Measurements from ENCODE around the gene EMD.

Gene EMD

DNA sequence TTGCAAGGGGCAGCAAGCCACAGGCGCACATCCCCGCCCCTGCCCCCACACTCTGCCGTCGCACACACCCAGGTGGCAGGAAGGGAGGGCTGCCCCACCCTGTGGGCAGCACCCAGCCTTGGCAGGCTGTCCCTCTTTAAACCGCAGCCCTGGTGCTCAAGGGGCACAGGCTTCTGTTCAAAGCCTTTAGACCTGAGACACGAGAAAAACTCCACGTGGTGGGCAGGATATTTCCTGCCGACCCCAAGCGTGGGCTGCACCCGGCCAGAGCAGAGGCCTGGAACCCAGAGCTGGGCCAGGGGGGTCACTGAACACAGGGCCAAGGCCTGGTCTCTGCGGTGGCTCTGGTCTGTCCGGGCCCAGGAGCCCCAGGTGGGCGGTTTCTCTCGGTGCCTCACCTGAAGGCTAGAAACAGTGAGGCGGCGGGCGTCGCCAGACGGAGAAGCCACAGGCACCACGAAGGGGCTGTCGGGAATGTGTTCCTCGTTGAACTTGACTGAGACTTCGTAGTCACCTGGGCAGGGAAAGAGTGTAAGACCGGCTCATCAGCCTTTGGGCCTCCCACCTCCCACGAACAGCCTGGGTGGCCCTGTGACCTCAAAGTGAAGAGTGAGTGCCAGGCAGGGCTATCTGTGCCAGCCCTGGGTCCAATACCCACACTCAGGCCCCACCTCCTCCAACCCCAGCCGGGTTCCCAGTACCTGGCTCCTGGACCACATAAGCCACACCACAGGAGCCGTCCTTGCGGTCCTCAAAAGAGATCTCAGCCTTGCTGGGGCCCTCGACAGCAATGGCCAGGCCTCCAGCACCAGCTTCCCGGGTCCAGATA lies 27.7 kb upstream of the EMD start:
- Histone ChIP-seq H3K4me1 (ENCODE audit: insufficient read depth, low read length) (peaks cover 3% of the 10 kb centered on the region; the same call in 1 of the 2 replicates), H3K36me3 (ENCODE audit: insufficient read depth, low read length) (peaks cover 43% of the 10 kb centered on the region), H3K9ac (ENCODE audit: low read depth, low read length) (no peak overlapping the region), H3K9me3 (ENCODE audit: control insufficient read depth, insufficient read depth, low read length) (no peaks in the 10 kb centered on the region)

DNA sequence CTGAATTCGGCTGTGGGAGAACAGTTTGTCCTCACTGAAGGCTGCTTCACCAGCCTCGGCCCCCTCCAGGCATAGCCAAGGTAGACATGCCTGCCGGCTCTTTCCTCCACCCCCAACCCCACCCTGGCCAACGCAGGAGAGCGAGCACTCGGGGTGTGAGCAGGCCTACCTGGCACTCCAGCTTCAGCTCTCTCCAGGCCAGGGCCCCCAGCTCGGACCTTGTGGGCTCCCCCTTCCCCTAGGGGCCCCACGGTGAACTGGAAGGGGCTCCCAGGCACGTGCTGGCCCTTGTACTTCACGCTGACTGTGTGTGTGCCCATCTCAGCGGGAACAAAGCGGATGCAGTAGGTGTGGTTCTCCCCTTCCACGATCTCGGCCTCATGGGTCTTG lies 27.1 kb upstream of the EMD start:
- Histone ChIP-seq H3K4me1 (ENCODE audit: insufficient read depth, low read length) (peaks cover 3% of the 10 kb centered on the region; the same call in 1 of the 2 replicates), H3K36me3 (ENCODE audit: insufficient read depth, low read length) (peaks cover 49% of the 10 kb centered on the region), H3K9me3 (ENCODE audit: control insufficient read depth, insufficient read depth, low read length) (no peaks in the 10 kb centered on the region), H3K9ac (ENCODE audit: low read depth, low read length) (no peak overlapping the region)

GRCh38 chrX:154352466-154352865 lies 26.6 kb upstream of the EMD start:
- H3K4me1 ChIP-seq (ENCODE audit: insufficient read depth, low read length), result no peaks in the 10 kb centered on the region; the same call in 1 of the 2 replicates
- H3K36me3 ChIP-seq (ENCODE audit: insufficient read depth, low read length), result peaks cover 53% of the 10 kb centered on the region
- H3K9me3 ChIP-seq (ENCODE audit: control insufficient read depth, insufficient read depth, low read length), result no peaks in the 10 kb centered on the region
- H3K9ac ChIP-seq (ENCODE audit: low read depth, low read length), result no peak overlapping the region

- no peak overlapping the region for H3K9ac ChIP-seq (ENCODE audit: low read depth, low read length)
- H3K9me3 ChIP-seq (ENCODE audit: control insufficient read depth, insufficient read depth, low read length), result no peaks in the 10 kb centered on the region
- peaks cover 58% of the 10 kb centered on the region for H3K36me3 ChIP-seq (ENCODE audit: insufficient read depth, low read length)
- no peaks in the 10 kb centered on the region for H3K4me1 ChIP-seq (ENCODE audit: insufficient read depth, low read length)
These were observed 25.8 kb upstream of the EMD start for GRCh38 chrX:154353172-154353843.

DNA sequence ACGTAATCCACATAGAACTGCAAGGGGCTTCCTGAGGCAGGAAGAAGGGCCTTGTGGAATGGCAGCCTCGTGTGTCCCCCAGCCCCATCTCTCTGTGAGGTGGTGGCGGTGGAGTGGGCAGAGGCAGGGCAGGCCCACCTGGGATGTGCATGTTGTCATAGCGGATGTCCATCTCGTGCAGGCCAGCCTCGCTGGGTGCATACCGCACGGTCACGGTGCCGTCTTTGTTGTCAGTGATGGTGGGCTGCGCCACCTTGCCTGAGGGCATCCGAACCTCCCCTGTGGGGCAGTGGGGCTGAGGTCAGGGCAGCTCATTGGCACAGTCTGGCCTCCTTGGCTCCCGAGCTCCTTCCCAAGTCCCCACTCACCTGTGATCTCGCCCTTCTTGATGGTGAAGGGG lies 25.1 kb upstream of the EMD start:
- Histone ChIP-seq H3K36me3 (ENCODE audit: insufficient read depth, low read length) (peaks cover 64% of the 10 kb centered on the region), H3K9ac (ENCODE audit: low read depth, low read length) (no peak overlapping the region), H3K4me1 (ENCODE audit: insufficient read depth, low read length) (no peaks in the 10 kb centered on the region), H3K9me3 (ENCODE audit: control insufficient read depth, insufficient read depth, low read length) (no peaks in the 10 kb centered on the region)

GRCh38 chrX:154354516-154354915 lies 24.6 kb upstream of the EMD start:
- H3K36me3 ChIP-seq (ENCODE audit: insufficient read depth, low read length), result peaks cover 69% of the 10 kb centered on the region
- no peaks in the 10 kb centered on the region for H3K4me1 ChIP-seq (ENCODE audit: insufficient read depth, low read length)
- no peaks in the 10 kb centered on the region for H3K9me3 ChIP-seq (ENCODE audit: control insufficient read depth, insufficient read depth, low read length)
- no peak overlapping the region for H3K9ac ChIP-seq (ENCODE audit: low read depth, low read length)

DNA sequence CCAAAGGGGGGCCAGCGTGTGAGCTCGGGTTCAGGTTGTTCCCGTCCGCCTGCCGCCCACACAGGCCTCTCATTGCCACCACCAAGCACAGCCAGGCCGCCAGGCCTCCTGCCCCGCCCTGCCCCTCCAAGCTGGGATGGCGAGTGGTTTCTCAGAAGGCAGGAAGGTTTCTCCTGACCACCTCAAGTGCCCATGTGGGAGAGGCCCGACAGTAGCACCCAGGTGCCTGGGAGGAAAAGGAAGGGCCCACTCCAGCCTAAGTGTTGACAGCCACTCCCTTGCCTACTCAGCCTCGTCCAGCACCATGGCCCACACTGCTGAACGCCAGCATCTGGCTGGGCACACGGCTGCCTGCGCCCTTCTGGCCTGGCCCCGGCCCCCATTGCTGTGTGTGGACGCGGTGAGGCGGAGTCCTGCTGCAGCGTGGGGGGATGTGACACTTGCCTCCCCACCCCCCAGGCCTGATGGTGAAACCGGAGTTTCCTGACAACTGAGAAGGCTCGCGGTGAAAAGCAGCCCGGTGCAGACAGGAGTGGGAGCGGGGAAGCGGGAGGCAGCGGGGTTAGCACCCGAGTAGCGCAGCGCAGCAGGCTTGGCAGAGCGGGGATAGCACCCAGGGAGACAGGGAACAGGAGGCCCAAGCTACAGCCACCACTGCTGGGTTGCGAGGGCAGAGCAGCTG lies 23.9 kb upstream of the EMD start:
- peaks cover 70% of the 10 kb centered on the region for H3K36me3 ChIP-seq (ENCODE audit: insufficient read depth, low read length)

DNA sequence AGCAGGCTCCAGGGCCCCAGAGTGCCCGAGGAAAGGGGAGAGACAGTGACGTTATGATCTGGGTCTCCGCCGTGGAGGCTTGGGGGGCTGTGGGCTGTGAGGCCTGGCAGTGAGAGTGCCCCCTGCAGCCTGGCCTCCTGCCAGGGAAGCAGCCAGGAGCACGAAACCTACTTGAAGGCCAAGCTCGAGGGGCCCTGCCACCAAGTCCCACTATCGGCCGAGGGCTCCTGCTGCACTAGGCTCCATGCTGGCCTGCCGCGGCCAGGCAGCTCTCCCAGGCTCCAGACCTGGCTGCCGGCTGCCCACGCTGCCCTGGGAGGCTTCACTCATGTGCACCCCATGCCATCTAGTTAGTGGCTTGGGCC lies 23.3 kb upstream of the EMD start:
- Histone ChIP-seq H3K36me3 (ENCODE audit: insufficient read depth, low read length) (peaks cover 71% of the 10 kb centered on the region), H3K4me1 (ENCODE audit: insufficient read depth, low read length) (no peaks in the 10 kb centered on the region), H3K9ac (ENCODE audit: low read depth, low read length) (no peak overlapping the region), H3K9me3 (ENCODE audit: control insufficient read depth, insufficient read depth, low read length) (no peaks in the 10 kb centered on the region)

More for the DNA sequence above, 23.9 kb upstream of the EMD start:
- Histone ChIP-seq H3K9ac (ENCODE audit: low read depth, low read length) (no peak overlapping the region), H3K9me3 (ENCODE audit: control insufficient read depth, insufficient read depth, low read length) (no peaks in the 10 kb centered on the region), H3K4me1 (ENCODE audit: insufficient read depth, low read length) (no peaks in the 10 kb centered on the region)

DNA sequence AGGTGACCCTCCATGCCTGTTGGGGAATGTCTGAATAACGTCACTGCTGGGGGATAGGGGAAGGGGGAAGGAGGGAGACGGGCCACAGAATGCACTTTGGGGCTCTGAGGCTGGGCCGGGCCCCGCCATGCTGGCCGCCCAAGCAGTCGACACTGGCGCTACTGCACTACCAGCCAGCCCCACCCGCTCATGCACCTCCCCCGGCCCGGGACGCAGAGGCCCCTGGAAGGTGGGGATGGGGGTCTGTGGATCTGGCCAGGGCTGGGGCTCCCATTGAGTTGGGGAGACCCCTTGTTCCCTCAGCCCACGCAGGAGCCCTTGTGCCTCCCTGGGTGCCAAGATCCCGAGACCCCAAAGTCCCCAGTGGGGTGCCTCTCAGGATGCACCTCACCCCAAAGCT lies 22.5 kb upstream of the EMD start:
- Histone ChIP-seq H3K9me3 (ENCODE audit: control insufficient read depth, insufficient read depth, low read length) (no peaks in the 10 kb centered on the region), H3K4me1 (ENCODE audit: insufficient read depth, low read length) (no peaks in the 10 kb centered on the region), H3K9ac (ENCODE audit: low read depth, low read length) (no peak overlapping the region), H3K36me3 (ENCODE audit: insufficient read depth, low read length) (peaks cover 77% of the 10 kb centered on the region)

DNA sequence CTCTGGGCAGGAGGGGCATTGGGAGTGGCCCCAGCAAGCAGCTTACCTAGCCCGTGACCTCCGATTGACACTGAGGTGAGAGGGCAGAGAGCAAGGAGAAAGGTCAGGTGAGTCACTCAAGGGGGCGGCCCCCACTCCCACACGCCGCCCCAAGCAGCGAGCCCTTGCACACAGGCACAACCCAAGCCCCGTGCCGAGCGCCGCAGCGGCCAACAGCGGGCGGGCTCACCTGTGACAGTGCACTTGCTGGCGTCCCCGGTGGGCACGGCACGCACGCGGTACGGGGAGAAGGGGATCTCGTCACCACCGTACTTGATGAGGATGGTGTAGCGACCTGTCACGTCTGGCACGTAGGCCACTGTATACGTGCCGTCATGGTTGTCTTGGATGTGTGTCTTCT lies 21.9 kb upstream of the EMD start:
- Histone ChIP-seq H3K4me1 (ENCODE audit: insufficient read depth, low read length) (no peaks in the 10 kb centered on the region), H3K36me3 (ENCODE audit: insufficient read depth, low read length) (peaks cover 77% of the 10 kb centered on the region), H3K9me3 (ENCODE audit: control insufficient read depth, insufficient read depth, low read length) (no peaks in the 10 kb centered on the region), H3K9ac (ENCODE audit: low read depth, low read length) (no peak overlapping the region)

DNA sequence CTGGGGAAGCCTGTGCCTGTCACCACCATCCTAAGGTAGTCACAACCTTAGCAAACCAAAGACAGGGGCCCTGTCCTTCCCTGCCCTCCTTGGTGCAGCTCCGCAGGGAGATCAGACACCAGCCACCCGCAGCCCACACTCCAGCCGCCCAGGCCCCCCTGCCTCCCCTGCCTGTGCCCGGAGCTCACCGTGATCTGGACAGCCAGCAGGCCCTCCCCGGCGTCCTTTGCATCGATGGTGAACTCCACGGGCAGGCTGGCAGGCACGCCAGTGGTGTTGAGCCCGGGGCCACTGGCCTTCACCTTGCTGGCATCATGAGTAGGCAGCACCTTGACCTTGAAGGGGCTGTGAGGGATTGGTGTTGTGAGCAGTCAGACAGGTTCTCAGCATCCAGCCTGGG lies 21.1 kb upstream of the EMD start:
- Histone ChIP-seq H3K9ac (ENCODE audit: low read depth, low read length) (no peak overlapping the region), H3K36me3 (ENCODE audit: insufficient read depth, low read length) (peaks cover 77% of the 10 kb centered on the region), H3K4me1 (ENCODE audit: insufficient read depth, low read length) (no peaks in the 10 kb centered on the region), H3K9me3 (ENCODE audit: control insufficient read depth, insufficient read depth, low read length) (no peaks in the 10 kb centered on the region)

DNA sequence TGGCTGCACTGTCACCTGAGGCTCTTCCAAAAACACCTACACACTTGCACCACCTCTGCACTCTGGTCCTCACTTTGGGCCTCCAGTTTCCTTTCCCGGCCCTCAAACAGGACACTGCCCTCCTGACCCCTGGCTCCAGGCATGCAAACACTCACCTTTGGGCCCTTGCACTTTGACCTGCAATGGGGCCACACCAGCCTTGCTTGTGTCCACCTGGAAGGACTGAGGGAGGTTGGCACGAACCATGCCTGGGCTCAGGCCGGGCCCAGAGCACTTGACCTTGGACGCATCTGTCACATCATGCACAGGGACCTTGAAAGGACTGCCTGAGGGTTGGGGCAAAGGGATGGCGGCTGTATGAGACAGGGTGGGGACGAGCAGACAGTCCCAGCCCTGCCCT lies 20.3 kb upstream of the EMD start:
- H3K36me3 ChIP-seq (ENCODE audit: insufficient read depth, low read length), result peaks cover 72% of the 10 kb centered on the region
- no peak overlapping the region for H3K9ac ChIP-seq (ENCODE audit: low read depth, low read length)
- no peaks in the 10 kb centered on the region for H3K9me3 ChIP-seq (ENCODE audit: control insufficient read depth, insufficient read depth, low read length)
- H3K4me1 ChIP-seq (ENCODE audit: insufficient read depth, low read length), result no peaks in the 10 kb centered on the region

DNA sequence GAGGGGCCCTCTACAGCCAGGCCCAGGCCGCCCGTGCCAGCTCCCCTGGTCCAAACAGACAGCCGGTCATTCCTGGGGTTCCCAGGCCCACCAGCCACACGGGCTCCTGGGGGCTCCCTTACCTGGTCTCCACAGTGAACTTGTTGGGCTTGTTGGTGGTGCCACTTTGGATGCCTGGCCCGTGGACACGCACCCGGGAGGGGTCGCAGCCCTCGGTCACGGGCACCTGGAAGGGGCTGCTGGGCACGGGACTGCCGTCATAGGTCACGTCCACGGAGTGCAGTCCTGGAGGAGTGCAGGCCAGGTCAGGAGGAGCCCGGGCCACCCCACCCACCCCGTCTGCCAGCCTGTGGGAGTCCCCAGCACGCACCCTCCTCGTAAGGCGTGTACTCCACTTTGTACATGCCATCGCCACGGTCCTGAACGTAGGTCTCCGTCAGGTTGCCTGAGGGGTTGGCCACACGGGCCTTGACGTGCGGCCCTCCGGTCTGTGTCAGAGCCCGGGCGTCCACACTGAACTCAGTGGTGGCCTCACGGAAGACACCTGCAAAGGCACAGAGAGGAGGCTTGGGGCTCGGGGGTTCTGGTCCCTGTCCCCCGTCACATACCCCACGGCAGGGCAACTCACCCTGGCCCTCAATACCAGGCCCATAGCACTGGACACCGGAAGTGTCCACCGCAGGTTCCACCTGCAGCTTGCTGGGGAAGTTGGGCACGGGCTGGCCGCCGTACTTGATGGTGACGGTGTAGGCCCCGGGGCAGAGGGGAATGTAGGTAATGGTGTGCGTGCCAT lies 19.5 kb upstream of the EMD start:
- no peak overlapping the region for H3K9ac ChIP-seq (ENCODE audit: low read depth, low read length)
- peaks cover 68% of the 10 kb centered on the region for H3K36me3 ChIP-seq (ENCODE audit: insufficient read depth, low read length)

GRCh38 chrX:154360155-154360713 lies 18.9 kb upstream of the EMD start:
- Histone ChIP-seq H3K4me1 (ENCODE audit: insufficient read depth, low read length) (no peaks in the 10 kb centered on the region), H3K9me3 (ENCODE audit: control insufficient read depth, insufficient read depth, low read length) (no peaks in the 10 kb centered on the region), H3K36me3 (ENCODE audit: insufficient read depth, low read length) (peaks cover 68% of the 10 kb centered on the region), H3K9ac (ENCODE audit: low read depth, low read length) (no peak overlapping the region)

More for the DNA sequence above, 19.5 kb upstream of the EMD start:
- H3K4me1 ChIP-seq (ENCODE audit: insufficient read depth, low read length), result no peaks in the 10 kb centered on the region
- no peaks in the 10 kb centered on the region for H3K9me3 ChIP-seq (ENCODE audit: control insufficient read depth, insufficient read depth, low read length)

Measured in ES-I3 (cell line).